ENCODE data around the gene MRPS2.

GRCh38 chr9:135473972-135474543, 26.4 kb upstream of the MRPS2 start:
- TF ChIP-seq CTCF (optimal IDR thresholded peaks at IDR 0.05 in 1 of 3, IDR thresholded peaks at IDR 0.05 in 1 of 3, conservative IDR thresholded peaks at IDR 0.05 in 1 of 3; ENCODE audit: extremely low read depth in 1 of 3, insufficient read depth in 2 of 3, low read length in 3 of 3) = no peak
- no peak for TF ChIP-seq EZH2 (IDR thresholded peaks at IDR 0.05; ENCODE audit: low read length)

Data from keratinocyte (primary cell).